ENCODE data around the gene CUL1.

CUL1 gene

DNA sequence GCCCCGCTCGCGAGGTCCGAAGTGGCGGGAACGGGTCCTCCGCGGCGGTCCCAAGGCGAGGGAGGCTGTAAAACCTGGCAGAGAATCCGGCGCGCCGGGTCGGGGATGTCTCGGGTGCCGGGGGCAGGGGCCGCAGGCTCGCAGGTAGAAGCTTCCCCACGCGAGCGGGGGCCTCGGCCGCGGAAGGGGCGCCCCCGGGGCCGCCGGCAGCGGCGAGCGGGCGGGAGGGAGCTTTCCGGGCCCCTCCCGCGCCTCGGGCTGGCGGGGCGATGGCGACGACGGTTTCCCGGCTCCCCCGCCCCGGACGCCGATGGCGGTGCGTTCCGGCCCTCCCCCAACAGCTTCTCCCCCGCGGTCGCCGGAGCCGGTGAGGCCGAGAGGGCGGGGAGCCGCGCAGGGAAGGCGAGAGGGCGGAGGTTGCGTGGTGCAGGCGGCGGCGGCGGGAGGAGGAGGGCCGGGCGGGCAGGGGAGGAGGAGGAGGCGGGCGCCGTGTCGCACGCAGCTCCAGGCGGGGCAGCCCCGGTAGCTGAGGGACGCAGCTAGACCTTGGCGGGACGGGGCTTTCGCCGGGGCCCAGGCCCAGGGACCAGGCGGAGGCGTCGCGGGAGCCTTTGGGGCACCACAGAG, at the start of gene CUL1:
CUL1 (plus strand) TSS at position 507 of the 627 bp plus-strand sequence. CDS start 31,220 bp downstream, outside the sequence.
- DNase-seq: peak; percentile 84 to 86

GRCh38 chr7:148650232-148650858, 48.4 kb upstream of the CUL1 start:
- no peak for DNase-seq

DNA sequence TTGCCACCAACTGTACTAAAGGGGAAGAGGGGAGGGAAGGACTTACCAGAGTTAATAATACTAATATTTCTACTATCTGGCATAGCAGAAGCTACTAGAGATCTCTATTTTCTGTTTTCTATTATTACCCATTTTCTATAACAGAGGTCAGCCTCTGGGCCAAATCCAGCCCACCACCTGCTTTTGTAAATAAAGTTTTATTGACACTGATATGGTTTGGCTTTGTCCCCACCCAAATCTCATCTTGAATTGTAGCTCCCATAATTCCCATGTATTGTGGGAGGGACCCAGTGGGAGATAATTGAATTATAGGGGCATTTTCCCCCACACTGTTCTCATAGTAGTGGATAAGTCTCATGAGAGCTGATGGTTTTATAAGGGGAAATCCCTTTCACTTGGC, 45.9 kb upstream of the CUL1 start:
- DNase-seq: no peak

GRCh38 chr7:148657929-148658328, 40.8 kb upstream of the CUL1 start:
- no peak for DNase-seq

DNA sequence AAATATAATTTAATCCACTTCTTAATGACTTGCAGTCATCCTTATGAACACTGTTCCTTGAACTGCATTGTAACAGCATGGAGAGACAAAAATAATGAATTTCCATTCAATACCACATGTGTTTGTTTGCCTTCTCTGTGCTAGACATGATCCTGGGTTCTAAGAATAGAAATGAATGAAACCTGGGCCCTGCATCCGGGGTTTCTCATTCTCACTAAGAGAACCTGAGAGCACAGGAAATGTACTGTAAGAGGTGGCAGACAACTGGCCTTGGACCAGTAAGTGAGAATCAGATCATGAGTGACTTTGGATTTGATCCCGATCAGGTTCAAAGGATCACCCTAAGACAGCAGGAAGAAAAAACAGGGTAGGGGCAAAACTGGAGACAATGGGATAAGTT, 37.2 kb upstream of the CUL1 start:
- DNase-seq: no peak

GRCh38 chr7:148662646-148663045, 36.1 kb upstream of the CUL1 start:
- no peak for DNase-seq

- DNase-seq: no peak
These were observed 34.4 kb upstream of the CUL1 start for GRCh38 chr7:148664324-148664723.

DNA sequence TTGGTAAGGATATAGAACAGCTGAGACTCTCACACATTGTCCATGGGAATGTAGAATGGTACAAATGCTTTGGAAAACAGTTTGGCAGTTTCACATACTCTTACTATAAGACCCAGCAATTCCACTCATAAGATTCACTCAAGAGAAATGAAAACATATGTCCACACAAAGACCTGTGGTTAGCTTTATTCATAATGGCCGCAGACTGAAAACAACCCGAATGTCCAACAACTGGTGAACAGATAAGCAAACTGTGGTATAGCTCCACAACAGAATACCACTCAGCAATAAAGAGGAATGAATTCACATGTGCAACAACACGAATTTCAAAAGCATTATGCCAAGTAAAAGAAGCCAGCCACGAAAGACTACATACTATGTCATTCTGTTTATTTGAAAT, 33.5 kb upstream of the CUL1 start:
- no peak for DNase-seq

DNA sequence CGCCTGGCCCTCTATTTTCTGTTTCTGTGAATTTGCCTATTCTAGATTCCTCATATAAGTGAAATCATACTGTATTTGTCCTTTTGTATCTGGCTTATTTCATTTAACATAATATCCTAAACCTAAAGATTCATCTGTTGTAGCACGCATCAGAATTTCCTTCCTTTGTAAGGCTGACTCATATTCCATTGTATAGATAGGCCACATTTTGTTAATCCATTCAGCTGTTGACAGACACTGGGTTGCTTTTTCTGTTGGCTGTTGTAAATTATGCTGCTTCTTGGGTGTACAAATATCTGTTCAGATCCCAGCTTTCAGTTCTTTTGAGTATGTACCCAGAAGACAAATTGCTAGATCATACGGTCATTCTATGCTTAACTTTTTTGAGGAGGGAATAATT, 28.8 kb upstream of the CUL1 start:
- DNase-seq: no peak

DNA sequence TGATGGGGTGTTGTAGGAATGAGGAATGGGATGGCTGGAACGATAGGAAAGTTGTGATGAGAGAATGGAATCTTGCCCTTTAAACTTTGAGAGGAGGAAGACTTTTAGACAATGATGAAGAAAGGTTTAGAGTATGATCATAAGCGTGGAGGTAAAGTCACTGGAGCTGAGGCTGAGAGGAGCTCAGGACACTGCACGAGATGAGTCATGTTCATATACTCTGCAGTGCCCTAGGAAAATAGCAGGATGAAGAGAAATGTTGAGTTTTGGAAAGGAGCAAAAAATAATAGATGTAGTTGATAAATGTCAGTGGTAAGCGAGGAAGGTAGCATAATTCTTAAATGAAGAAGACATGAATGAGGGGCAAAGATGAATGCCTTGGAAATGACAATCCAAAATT, 28.3 kb upstream of the CUL1 start:
- no peak for DNase-seq

- no peak for DNase-seq
These were observed 27.9 kb upstream of the CUL1 start for GRCh38 chr7:148670807-148671206.

GRCh38 chr7:148672041-148672440, 26.7 kb upstream of the CUL1 start:
- DNase-seq: no peak

- no peak for DNase-seq
These were observed 24.0 kb upstream of the CUL1 start for GRCh38 chr7:148674689-148675088.

- DNase-seq: no peak
These were observed 22.4 kb upstream of the CUL1 start for GRCh38 chr7:148676291-148676690.

GRCh38 chr7:148681821-148682220, 16.9 kb upstream of the CUL1 start:
- no peak for DNase-seq

- no peak for DNase-seq
These were observed 14.3 kb upstream of the CUL1 start for GRCh38 chr7:148684289-148684830.

GRCh38 chr7:148686312-148686937, 12.3 kb upstream of the CUL1 start:
- no peak for DNase-seq

GRCh38 chr7:148687555-148687954, 11.1 kb upstream of the CUL1 start:
- DNase-seq: no peak

GRCh38 chr7:148688526-148688925, 10.2 kb upstream of the CUL1 start:
- DNase-seq: no peak

GRCh38 chr7:148693651-148694050, 5.1 kb upstream of the CUL1 start:
- no peak for DNase-seq

- no peak for DNase-seq
These were observed 4.1 kb upstream of the CUL1 start for GRCh38 chr7:148694631-148695030.

DNA sequence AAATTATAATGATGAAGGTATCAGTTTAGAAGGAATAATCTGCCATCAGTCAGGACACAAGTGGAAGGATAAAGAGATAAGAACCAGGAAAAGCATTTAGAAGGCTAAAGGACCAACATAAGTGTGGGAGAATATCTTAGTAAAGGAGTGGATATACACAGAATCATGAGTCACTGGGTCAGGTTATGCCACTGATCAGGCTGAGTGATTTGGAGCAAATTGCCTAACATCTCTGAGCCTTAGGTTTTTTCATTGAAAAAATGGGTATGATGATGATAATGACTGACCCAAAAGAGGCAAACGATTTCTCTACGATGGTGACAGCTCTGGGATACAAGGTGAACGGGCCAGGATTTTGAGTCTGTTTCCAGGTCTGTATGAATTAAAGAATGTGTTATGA, 2.8 kb upstream of the CUL1 start:
- no peak for DNase-seq

- DNase-seq: no peak
These were observed 1.9 kb upstream of the CUL1 start for GRCh38 chr7:148696787-148697186.
